Esophagus squamous epithelium (tissue), 4 donors: ENCODE results near the gene ANO6.

Source experiments
- POLR2A ChIP-seq, 4 donors: fragments of 450-650 bp; IDR thresholded peaks; one replicate each; pipeline ENCODE4 v1.6.1; 2017; ENCODE audit warnings: antibody characterized with exemption in 4 of 4, mild to moderate bottlenecking in 4 of 4, moderate library complexity in 3 of 4
- TF ChIP-seq, protein P1 (sequence below), 6 experiments: fragments of 450-650 bp in 4 of 6; fragments of 200-600 bp in 2 of 6; sonication (generic) in 2 of 6; IDR thresholded peaks; one replicate each; pipeline ENCODE4 v1.5.1; 2016 to 2019; ENCODE audit warnings: antibody characterized with exemption in 6 of 6, mild to moderate bottlenecking in 4 of 6, moderate library complexity in 4 of 6

DNA sequence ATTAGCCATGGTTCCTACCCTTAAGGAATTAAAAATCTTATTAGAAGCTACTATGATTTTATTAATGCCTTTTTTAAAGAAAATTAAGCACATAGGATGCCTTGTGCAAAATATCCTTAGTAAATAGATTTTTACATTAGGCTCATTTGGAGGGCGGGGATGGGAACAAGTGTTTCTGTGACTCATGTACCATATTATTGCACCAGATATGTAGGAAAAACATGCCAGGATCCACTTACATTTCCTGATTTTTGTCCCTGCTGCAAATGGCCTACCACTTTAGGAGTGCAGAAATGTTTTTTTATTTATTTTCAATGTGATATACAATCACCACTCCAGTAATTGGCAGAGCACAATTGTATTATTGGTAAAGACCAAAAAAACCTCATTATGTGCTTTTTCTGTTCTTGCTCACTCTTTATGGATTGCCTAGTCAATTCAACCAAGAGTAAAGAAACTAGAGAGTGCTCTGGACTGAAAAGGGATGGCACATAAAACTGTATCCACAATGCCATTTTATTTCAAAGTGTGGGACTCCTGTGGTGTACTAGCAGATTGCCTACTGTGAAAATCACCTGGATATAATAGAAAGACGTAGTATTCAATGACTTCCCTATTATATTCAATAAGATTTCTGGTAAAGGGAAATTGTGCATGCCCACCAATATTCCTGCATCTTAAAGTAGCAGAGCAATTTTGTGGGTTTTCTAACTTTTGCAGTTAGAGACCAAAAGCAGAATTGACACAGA, 86.9 kb downstream of the ANO6 start:
- TF ChIP-seq, protein P1, sequence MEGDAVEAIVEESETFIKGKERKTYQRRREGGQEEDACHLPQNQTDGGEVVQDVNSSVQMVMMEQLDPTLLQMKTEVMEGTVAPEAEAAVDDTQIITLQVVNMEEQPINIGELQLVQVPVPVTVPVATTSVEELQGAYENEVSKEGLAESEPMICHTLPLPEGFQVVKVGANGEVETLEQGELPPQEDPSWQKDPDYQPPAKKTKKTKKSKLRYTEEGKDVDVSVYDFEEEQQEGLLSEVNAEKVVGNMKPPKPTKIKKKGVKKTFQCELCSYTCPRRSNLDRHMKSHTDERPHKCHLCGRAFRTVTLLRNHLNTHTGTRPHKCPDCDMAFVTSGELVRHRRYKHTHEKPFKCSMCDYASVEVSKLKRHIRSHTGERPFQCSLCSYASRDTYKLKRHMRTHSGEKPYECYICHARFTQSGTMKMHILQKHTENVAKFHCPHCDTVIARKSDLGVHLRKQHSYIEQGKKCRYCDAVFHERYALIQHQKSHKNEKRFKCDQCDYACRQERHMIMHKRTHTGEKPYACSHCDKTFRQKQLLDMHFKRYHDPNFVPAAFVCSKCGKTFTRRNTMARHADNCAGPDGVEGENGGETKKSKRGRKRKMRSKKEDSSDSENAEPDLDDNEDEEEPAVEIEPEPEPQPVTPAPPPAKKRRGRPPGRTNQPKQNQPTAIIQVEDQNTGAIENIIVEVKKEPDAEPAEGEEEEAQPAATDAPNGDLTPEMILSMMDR (IDR thresholded peaks at IDR 0.05) = no peak
- TF ChIP-seq POLR2A (IDR thresholded peaks at IDR 0.05) = no peak
